ENCODE measurements around the gene ZNF595. TPM values are rescaled to one million over a fixed set of nuclear protein-coding genes. Genes with fewer than 3 reads are reported as not detected.

The ZNF595 gene
- total RNA-seq, 1 experiment from 2014 or later = 24.5 TPM

DNA sequence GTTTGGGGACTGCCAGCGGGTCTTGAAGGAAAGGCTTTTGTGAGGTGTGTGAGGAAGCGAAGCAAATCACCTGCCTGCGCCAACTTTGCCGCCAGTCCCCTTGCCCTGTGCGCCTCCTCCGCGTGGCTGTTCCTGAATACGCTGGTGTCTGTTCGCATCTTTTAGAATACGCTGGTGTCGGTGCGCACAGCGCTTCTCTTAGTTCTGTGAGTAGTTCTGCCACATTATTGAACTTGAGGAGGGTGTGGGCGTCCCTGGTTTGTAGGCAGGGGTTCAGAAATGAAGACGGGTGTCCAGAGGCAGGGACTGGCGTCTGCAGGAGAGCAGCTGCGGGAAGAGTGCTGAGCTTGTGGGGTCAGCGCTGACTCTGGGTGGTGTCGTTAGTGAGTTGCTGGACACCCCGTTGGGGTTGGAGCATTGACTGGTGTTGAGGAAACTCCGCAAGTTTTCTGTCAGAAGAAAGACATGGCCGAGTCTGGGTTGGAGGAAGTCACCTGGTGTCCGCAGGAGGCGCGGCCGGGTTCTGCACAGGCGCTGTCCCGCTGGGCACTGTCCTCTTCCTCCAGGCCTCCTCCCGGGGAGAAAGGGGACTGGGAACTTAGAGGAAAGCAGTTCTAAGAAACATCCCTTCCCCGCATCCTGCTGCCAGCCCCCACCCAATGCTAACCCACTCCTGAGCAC lies 72.1 kb downstream of the ZNF595 start:
- ChIA-PET POLR2A (interaction anchor here (1.4 to 2.7 kb wide), 5 partner anchors 14 to 180 kb away, joined by 3 to 9 read pairs (median 7); partner anchors contain the start of gene ZNF732), CTCF (interaction anchor here (2.3 kb wide), 1 partner anchor 118 kb away, joined by 20 read pairs; no protein-coding TSS in a partner anchor)
- H3K4me1 Mint-ChIP-seq = peaks cover 7% of the 10 kb centered on the region
- H3K27me3 Mint-ChIP-seq (ENCODE audit: low read depth) = peaks cover 10% of the 10 kb centered on the region
- peak overlapping the region; percentile 100 for H3K27ac Mint-ChIP-seq
- peak overlapping the region; percentile 99 for H3K4me3 Mint-ChIP-seq
- peak; percentile 21 for ATAC-seq
- peaks cover 12% of the 10 kb centered on the region for H3K9me3 Mint-ChIP-seq
- H3K36me3 Mint-ChIP-seq = peaks cover 19% of the 10 kb centered on the region
- peak; percentile 61 for DNase-seq (ENCODE audit: low spot score)
- no peak for TF ChIP-seq NFATC4 (CRISPR knock-in tag; IDR thresholded peaks at IDR 0.05)
- TF ChIP-seq, protein P1, sequence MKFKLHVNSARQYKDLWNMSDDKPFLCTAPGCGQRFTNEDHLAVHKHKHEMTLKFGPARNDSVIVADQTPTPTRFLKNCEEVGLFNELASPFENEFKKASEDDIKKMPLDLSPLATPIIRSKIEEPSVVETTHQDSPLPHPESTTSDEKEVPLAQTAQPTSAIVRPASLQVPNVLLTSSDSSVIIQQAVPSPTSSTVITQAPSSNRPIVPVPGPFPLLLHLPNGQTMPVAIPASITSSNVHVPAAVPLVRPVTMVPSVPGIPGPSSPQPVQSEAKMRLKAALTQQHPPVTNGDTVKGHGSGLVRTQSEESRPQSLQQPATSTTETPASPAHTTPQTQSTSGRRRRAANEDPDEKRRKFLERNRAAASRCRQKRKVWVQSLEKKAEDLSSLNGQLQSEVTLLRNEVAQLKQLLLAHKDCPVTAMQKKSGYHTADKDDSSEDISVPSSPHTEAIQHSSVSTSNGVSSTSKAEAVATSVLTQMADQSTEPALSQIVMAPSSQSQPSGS (CRISPR knock-in tag; IDR thresholded peaks at IDR 0.05; ENCODE audit: borderline replicate concordance, low read depth) = no peak
- TF ChIP-seq, protein P2, sequence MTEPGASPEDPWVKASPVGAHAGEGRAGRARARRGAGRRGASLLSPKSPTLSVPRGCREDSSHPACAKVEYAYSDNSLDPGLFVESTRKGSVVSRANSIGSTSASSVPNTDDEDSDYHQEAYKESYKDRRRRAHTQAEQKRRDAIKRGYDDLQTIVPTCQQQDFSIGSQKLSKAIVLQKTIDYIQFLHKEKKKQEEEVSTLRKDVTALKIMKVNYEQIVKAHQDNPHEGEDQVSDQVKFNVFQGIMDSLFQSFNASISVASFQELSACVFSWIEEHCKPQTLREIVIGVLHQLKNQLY (CRISPR knock-in tag; IDR thresholded peaks at IDR 0.05) = no peak
- TF ChIP-seq MXD4 (CRISPR knock-in tag; IDR thresholded peaks at IDR 0.05; ENCODE audit: borderline replicate concordance) = no peak
- TF ChIP-seq, protein P3, sequence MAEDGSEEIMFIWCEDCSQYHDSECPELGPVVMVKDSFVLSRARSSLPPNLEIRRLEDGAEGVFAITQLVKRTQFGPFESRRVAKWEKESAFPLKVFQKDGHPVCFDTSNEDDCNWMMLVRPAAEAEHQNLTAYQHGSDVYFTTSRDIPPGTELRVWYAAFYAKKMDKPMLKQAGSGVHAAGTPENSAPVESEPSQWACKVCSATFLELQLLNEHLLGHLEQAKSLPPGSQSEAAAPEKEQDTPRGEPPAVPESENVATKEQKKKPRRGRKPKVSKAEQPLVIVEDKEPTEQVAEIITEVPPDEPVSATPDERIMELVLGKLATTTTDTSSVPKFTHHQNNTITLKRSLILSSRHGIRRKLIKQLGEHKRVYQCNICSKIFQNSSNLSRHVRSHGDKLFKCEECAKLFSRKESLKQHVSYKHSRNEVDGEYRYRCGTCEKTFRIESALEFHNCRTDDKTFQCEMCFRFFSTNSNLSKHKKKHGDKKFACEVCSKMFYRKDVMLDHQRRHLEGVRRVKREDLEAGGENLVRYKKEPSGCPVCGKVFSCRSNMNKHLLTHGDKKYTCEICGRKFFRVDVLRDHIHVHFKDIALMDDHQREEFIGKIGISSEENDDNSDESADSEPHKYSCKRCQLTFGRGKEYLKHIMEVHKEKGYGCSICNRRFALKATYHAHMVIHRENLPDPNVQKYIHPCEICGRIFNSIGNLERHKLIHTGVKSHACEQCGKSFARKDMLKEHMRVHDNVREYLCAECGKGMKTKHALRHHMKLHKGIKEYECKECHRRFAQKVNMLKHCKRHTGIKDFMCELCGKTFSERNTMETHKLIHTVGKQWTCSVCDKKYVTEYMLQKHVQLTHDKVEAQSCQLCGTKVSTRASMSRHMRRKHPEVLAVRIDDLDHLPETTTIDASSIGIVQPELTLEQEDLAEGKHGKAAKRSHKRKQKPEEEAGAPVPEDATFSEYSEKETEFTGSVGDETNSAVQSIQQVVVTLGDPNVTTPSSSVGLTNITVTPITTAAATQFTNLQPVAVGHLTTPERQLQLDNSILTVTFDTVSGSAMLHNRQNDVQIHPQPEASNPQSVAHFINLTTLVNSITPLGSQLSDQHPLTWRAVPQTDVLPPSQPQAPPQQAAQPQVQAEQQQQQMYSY (CRISPR knock-in tag; IDR thresholded peaks at IDR 0.05) = no peak
- TF ChIP-seq IRF2 (CRISPR knock-in tag; IDR thresholded peaks at IDR 0.05; ENCODE audit: borderline replicate concordance, low read depth) = no peak
- TF ChIP-seq, protein P4, sequence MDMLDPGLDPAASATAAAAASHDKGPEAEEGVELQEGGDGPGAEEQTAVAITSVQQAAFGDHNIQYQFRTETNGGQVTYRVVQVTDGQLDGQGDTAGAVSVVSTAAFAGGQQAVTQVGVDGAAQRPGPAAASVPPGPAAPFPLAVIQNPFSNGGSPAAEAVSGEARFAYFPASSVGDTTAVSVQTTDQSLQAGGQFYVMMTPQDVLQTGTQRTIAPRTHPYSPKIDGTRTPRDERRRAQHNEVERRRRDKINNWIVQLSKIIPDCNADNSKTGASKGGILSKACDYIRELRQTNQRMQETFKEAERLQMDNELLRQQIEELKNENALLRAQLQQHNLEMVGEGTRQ (CRISPR knock-in tag; IDR thresholded peaks at IDR 0.05) = 0 out of 2 replicates have a peak, but pooled peaks have one; percentile 28
- TF ChIP-seq, protein P5, sequence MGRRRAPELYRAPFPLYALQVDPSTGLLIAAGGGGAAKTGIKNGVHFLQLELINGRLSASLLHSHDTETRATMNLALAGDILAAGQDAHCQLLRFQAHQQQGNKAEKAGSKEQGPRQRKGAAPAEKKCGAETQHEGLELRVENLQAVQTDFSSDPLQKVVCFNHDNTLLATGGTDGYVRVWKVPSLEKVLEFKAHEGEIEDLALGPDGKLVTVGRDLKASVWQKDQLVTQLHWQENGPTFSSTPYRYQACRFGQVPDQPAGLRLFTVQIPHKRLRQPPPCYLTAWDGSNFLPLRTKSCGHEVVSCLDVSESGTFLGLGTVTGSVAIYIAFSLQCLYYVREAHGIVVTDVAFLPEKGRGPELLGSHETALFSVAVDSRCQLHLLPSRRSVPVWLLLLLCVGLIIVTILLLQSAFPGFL (CRISPR knock-in tag; IDR thresholded peaks at IDR 0.05; ENCODE audit: borderline replicate concordance) = no peak
- TF ChIP-seq, protein P6, sequence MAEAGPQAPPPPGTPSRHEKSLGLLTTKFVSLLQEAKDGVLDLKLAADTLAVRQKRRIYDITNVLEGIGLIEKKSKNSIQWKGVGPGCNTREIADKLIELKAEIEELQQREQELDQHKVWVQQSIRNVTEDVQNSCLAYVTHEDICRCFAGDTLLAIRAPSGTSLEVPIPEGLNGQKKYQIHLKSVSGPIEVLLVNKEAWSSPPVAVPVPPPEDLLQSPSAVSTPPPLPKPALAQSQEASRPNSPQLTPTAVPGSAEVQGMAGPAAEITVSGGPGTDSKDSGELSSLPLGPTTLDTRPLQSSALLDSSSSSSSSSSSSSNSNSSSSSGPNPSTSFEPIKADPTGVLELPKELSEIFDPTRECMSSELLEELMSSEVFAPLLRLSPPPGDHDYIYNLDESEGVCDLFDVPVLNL (CRISPR knock-in tag; IDR thresholded peaks at IDR 0.05; ENCODE audit: borderline replicate concordance, low read depth) = no peak
- no peak for TF ChIP-seq ZNF317 (CRISPR knock-in tag; IDR thresholded peaks at IDR 0.05; ENCODE audit: borderline replicate concordance, low read depth)
- TF ChIP-seq ZNF232 (CRISPR knock-in tag; IDR thresholded peaks at IDR 0.05) = no peak
- TF ChIP-seq PRRX2 (CRISPR knock-in tag; IDR thresholded peaks at IDR 0.05) = no peak
- TF ChIP-seq ZNF423 (CRISPR knock-in tag; IDR thresholded peaks at IDR 0.05) = no peak
- no peak for TF ChIP-seq ZNF416 (CRISPR knock-in tag; IDR thresholded peaks at IDR 0.05)
- TF ChIP-seq NR3C1 (CRISPR knock-in tag; conservative IDR thresholded peaks at IDR 0.05; ENCODE audit: low read depth) = no peak
- TF ChIP-seq OVOL2 (CRISPR knock-in tag; IDR thresholded peaks at IDR 0.05; ENCODE audit: borderline replicate concordance) = no peak
- 0 out of 2 replicates have a peak, but pooled peaks have one; percentile 66 for TF ChIP-seq FOXP1 (CRISPR knock-in tag; IDR thresholded peaks at IDR 0.05; ENCODE audit: borderline replicate concordance)
- no peak for TF ChIP-seq HMGA2 (CRISPR knock-in tag; IDR thresholded peaks at IDR 0.05)
- no peak for TF ChIP-seq RORB (CRISPR knock-in tag; IDR thresholded peaks at IDR 0.05)
- no peak for TF ChIP-seq SMAD4 (CRISPR knock-in tag; IDR thresholded peaks at IDR 0.05)
- TF ChIP-seq TCF7 (CRISPR knock-in tag; IDR thresholded peaks at IDR 0.05; ENCODE audit: low read depth) = 0 out of 2 replicates have a peak, but pooled peaks have one; percentile 48
- TF ChIP-seq JUN (CRISPR knock-in tag; IDR thresholded peaks at IDR 0.05) = no peak
- TF ChIP-seq, protein P7, sequence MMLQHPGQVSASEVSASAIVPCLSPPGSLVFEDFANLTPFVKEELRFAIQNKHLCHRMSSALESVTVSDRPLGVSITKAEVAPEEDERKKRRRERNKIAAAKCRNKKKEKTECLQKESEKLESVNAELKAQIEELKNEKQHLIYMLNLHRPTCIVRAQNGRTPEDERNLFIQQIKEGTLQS (CRISPR knock-in tag; conservative IDR thresholded peaks at IDR 0.05) = no peak
- no peak for TF ChIP-seq SP1 (CRISPR knock-in tag; conservative IDR thresholded peaks at IDR 0.05)
- no peak for TF ChIP-seq SMAD3 (CRISPR knock-in tag; IDR thresholded peaks at IDR 0.05; ENCODE audit: borderline replicate concordance)
- TF ChIP-seq, protein P8, sequence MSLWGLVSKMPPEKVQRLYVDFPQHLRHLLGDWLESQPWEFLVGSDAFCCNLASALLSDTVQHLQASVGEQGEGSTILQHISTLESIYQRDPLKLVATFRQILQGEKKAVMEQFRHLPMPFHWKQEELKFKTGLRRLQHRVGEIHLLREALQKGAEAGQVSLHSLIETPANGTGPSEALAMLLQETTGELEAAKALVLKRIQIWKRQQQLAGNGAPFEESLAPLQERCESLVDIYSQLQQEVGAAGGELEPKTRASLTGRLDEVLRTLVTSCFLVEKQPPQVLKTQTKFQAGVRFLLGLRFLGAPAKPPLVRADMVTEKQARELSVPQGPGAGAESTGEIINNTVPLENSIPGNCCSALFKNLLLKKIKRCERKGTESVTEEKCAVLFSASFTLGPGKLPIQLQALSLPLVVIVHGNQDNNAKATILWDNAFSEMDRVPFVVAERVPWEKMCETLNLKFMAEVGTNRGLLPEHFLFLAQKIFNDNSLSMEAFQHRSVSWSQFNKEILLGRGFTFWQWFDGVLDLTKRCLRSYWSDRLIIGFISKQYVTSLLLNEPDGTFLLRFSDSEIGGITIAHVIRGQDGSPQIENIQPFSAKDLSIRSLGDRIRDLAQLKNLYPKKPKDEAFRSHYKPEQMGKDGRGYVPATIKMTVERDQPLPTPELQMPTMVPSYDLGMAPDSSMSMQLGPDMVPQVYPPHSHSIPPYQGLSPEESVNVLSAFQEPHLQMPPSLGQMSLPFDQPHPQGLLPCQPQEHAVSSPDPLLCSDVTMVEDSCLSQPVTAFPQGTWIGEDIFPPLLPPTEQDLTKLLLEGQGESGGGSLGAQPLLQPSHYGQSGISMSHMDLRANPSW (CRISPR knock-in tag; conservative IDR thresholded peaks at IDR 0.05; ENCODE audit: low read depth) = no peak
